Activated B cell treated with CpG ODN at 0.5 μM for 24 hours (primary cell): ENCODE data around the gene HRC. TPM values are rescaled to one million over a fixed set of nuclear protein-coding genes. Genes with fewer than 3 reads are reported as not detected.

ENCODE experiments used
- ATAC-seq: fragments of 200-7000 bp; cut with Tn5 transposase; one replicate; pipeline ENCODE4 v1.10.0; 2021; ENCODE audit warnings: low read depth, mild to moderate bottlenecking, moderate library complexity
- CTCF ChIA-PET: fragments of 350-600 bp; sonication (Branson Sonifier 250); formaldehyde crosslinking; loops from one replicate; lab custom pipeline; 2021; ENCODE audit warnings: antibody characterized with exemption; lab: Charles Lee
- POLR2A ChIA-PET: fragments of 350-600 bp; sonication (Branson Sonifier 250); formaldehyde crosslinking; loops from one replicate; lab custom pipeline; 2021; ENCODE audit warnings: antibody characterized with exemption; lab: Charles Lee
- DNase-seq: peaks from one replicate; pipeline ENCODE4 v3.0.0; 2022
- H3K27ac Mint-ChIP-seq: one replicate; pipeline ENCODE4 v1.8.0; 2020; ENCODE audit warnings: mixed read lengths
- H3K27me3 Mint-ChIP-seq: one replicate; pipeline ENCODE4 v1.8.0; 2021; ENCODE audit warnings: mixed read lengths
- H3K36me3 Mint-ChIP-seq: one replicate; pipeline ENCODE4 v1.8.0; 2021; ENCODE audit warnings: low read depth, mixed read lengths
- H3K4me1 Mint-ChIP-seq: one replicate; pipeline ENCODE4 v1.8.0; 2021; ENCODE audit warnings: mixed read lengths
- H3K4me3 Mint-ChIP-seq: one replicate; pipeline ENCODE4 v1.8.0; 2020; ENCODE audit warnings: mild to moderate bottlenecking, mixed read lengths
- H3K9me3 Mint-ChIP-seq: one replicate; pipeline ENCODE4 v1.8.0; 2020; ENCODE audit warnings: mixed read lengths
- CTCF ChIP-seq: fragments of 200-600 bp; IDR thresholded peaks from one replicate; pipeline ENCODE4 v1.8.0; 2022; ENCODE audit warnings: antibody characterized with exemption, mild to moderate bottlenecking
- intact Hi-C: fragments of 100-400 bp; cut with micrococcal nuclease; formaldehyde crosslinking; loops from one replicate; pipeline ENCODE4 v1.15.1; 2024
- total RNA-seq: library from RNA; stranded (reverse); gene quantifications from 2 replicates; pipeline ENCODE4 v1.2.3, GENCODE V29; 2022

HRC gene
- total RNA-seq, 1 donor from 2014 or later, result not detected

DNA sequence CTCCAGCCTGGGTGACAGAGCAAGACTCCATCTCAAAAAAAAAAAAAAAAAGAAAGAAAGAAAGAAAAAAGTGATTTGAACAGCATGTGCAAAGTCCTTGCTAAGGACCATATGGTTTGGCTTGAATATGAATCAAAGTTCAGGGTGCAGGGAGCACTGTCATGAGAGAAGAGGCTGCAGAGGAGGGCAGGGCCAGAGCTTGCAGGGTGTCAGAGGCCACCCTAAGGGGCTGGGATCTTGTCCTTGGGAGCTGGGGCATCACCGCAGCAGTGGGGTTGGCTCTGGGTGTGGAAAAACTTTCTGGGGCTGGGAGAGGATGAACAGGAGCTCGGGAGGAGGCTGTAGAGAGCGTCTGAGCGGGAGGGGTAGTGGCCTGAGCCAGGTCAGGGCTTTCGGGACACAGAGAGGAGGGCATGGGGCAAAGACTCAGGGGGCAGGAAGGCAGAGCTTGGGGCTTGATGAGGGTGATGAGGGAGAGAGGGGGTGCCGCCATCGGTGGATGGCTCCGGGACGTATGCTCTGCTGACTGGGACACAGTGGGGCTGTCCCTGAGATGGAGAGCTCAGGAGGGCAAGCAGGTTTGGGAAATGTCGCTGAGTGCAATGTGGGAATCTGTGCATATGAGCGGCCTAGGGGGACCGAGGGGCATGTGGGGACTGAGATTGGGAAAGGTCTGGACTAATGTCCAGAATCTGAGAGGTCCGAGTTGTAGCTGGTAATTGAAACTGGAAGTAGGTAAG is 5.4 kb upstream of the HRC start:
- H3K36me3 Mint-ChIP-seq, result no peaks in the 10 kb centered on the region
- DNase-seq (no peak), ATAC-seq (no peak)
- POLR2A ChIA-PET, result interaction anchor here (0.7 kb wide), 1 partner anchor 47 kb away, joined by 3 read pairs; no protein-coding TSS in a partner anchor
- H3K27ac Mint-ChIP-seq, result no peak overlapping the region
- intact Hi-C loops, result no loop called here
- H3K27me3 Mint-ChIP-seq, result peaks cover 36% of the 10 kb centered on the region
- H3K4me1 Mint-ChIP-seq, result peaks cover 3% of the 10 kb centered on the region
- TF ChIP-seq CTCF, result no peak
- H3K4me3 Mint-ChIP-seq, result no peak overlapping the region
- CTCF ChIA-PET, result no interaction called here
- H3K9me3 Mint-ChIP-seq, result no peaks in the 10 kb centered on the region

DNA sequence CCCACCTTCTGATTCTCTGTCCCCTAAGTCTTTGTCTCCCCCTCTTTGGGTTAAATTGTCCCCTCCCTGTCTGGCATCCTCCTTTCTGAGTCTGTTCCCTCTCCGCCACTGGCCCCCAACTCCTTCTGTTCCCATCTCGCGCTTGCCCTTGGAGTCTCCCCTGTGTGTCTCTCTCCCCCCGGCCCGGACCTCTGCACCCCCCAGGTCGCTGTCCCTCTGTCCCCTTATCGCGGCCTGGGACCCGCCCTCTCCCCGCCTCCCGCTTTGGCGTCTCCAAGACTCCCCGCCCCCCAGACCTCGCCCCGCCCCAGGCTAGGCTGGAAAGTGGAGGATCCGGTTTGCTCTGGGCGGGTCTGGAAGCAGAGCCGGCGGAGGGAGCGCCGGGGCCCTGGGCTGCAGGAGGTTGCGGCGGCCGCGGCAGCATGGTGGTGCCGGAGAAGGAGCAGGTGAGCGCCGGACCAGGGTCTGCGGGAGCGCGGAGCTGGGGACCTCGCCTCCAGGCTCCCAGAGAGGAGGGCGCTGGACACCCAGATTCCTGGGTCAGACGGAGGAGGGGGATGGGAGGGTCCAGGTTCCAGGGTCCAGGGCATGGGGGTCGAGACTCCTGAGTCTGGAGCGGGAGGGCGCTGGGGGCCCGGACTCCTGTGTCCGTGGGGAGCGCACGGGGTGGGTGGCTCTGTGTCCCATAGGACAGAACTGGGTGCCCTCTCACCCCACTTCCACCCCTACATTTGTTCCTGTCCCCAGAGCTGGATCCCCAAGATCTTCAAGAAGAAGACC is 2.4 kb upstream of the HRC start, which contains the start of gene TRPM4:
TSS of gene TRPM4 (plus strand) at position 348 of the 780 bp plus-strand sequence. CDS start at position 423, 75 bp downstream.
- H3K36me3 Mint-ChIP-seq, result no peaks in the 10 kb centered on the region
- ATAC-seq (peak; percentile 31), DNase-seq (no peak)
- POLR2A ChIA-PET, result no interaction called here
- peaks cover 8% of the 10 kb centered on the region for H3K9me3 Mint-ChIP-seq
- no peak for TF ChIP-seq CTCF
- intact Hi-C loops, result no loop called here
- no peak within 1 kb of the TSS for H3K4me3 Mint-ChIP-seq
- CTCF ChIA-PET, result no interaction called here
- H3K27me3 Mint-ChIP-seq, result peaks cover 56% of the 10 kb centered on the region
- peaks cover 6% of the 10 kb centered on the region for H3K4me1 Mint-ChIP-seq
- H3K27ac Mint-ChIP-seq, result no peak within 1 kb of the TSS

DNA sequence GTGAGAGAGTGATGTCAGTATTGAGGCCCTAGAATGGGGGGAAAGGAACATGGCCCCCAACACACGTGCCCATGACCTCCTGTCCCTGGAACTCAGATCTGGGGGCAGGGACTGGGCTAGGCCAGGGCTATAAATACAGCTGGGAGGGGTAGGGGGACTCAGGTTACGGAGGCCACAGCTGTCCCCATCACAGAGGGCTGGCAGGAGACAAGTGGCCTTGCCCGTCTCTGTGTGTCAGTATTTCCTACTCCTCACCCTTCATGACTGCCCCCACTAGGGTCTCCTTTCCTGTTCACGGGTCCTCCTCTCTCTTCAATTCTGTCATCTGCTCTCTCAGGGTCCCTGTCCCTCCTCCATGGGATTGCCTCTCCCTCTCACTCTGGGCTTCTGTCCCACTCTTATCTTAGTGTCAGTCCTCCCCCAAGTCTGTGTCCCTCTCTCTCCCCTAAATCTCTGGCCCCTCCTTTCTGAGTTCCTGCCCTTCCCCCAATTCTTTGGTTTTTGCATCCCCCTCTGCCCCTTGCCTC is 687 bp upstream of the HRC start:
- H3K27ac Mint-ChIP-seq, result no peak overlapping the region
- H3K27me3 Mint-ChIP-seq, result peaks cover 54% of the 10 kb centered on the region
- no peaks in the 10 kb centered on the region for H3K36me3 Mint-ChIP-seq
- POLR2A ChIA-PET, result no interaction called here
- ATAC-seq, result no peak
- DNase-seq, result no peak
- intact Hi-C loops, result no loop called here
- CTCF ChIA-PET, result no interaction called here
- H3K4me3 Mint-ChIP-seq, result no peak overlapping the region
- TF ChIP-seq CTCF, result no peak
- peaks cover 15% of the 10 kb centered on the region for H3K4me1 Mint-ChIP-seq
- peaks cover 10% of the 10 kb centered on the region for H3K9me3 Mint-ChIP-seq

DNA sequence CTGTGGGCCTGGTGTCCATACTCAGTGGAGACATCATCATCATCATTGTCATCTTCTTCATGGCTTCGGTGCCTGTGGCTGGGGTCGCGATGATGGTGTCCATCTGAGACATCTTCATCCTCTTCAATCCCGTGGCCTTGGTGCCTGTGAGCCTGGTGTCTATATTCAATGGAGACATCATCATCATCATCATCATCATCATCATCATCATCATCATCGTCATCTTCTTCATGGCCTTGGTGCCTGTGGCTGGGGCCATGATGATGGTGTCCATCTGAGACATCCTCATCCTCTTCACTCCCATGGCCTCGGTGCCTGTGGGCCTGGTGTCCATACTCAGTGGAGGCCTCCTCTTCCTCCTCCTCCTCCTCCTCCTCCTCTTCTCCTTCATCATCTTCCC is 917 bp downstream of the HRC start:
- Mint-ChIP-seq H3K27me3 (peaks cover 43% of the 10 kb centered on the region), H3K4me1 (peaks cover 27% of the 10 kb centered on the region)
- POLR2A ChIA-PET, result no interaction called here

More for the DNA sequence above, 917 bp downstream of the HRC start:
- CTCF ChIA-PET, result no interaction called here
- TF ChIP-seq CTCF, result no peak
- Mint-ChIP-seq H3K36me3 (no peaks in the 10 kb centered on the region), H3K4me3 (no peak overlapping the region), H3K9me3 (peaks cover 10% of the 10 kb centered on the region), H3K27ac (no peak overlapping the region)
- intact Hi-C loops, result no loop called here
- ATAC-seq (no peak), DNase-seq (no peak)
